ENCODE data around the gene MT1M.
"Not testable (repeated sequence)": the region's sequence is repeated elsewhere in the genome, so short reads cannot be mapped to it uniquely, and the experiment has no call there.

Gene MT1M

DNA sequence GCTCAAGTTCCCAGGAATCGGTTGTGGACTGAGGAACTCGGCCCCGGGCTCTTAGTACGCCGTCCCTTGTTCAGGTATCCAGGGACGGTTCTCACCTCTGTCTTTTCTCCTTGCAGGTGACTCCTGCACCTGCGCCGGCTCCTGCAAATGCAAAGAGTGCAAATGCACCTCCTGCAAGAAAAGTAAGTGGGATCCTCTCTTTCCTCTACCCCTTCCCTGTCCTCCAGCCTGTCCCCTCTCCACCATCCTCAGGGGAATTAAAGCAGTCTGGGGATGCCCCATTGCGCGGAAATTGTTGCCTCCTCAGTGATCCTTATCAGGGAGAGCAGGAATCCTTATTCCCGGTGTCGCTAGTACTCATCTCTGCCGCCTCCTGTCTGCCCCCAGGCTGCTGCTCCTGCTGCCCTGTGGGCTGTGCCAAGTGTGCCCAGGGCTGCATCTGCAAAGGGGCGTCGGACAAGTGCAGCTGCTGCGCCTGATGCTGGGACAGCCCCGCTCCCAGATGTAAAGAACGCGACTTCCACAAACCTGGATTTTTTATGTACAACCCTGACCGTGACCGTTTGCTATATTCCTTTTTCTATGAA lies 23.5 kb upstream of the MT1M start:
- no peak for DNase-seq

DNA sequence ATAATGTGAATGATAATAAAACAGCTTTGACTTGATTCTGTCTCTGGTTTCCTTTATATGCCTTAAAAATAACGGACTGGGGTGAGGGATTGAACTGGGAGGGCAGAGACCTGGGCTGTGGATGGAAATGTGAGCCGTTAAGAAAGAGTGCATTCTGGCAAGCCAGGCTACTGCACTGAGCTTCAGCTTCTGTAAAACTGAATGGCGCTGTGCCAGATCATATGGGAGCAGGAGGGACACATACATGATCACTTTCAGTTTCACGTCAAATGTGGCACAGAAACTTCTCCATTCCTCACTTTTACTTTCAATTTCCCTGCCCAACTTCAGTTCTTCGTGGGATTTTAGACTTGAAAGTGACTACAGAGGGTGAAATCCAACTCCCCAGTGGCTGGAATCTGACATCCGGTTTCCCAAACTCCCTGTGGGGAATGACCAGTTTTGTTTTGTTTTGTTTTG lies 23.0 kb upstream of the MT1M start:
- DNase-seq = peak; percentile 51

DNA sequence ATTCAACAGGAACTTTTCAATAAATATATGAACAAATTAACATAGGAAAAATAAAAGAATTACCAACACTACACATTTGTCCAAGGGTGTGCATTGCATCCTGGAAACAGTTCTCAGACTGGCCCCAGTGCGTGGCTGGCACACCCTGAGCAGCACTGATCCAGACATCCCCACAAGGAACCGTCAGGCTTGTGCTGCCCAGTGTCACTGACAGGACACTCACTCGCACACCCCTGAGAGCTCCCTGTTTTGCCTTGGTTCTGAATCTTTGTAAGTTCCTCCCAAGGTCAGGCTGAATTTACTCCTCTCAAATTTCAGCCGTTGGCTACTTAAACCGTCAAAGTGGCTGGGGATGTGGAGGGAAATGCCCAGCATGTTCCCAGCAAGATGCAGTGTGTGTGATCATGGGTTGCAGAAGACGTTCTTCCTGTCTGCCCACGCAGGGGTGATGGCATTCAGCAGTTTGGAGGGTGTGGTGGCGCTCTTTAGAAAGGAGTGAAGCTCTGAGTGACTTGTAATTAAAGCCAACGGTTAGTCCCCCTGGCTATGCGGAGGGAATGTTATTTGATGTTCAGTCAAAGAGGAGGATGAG lies 22.3 kb upstream of the MT1M start:
- DNase-seq = peak; percentile 66

DNA sequence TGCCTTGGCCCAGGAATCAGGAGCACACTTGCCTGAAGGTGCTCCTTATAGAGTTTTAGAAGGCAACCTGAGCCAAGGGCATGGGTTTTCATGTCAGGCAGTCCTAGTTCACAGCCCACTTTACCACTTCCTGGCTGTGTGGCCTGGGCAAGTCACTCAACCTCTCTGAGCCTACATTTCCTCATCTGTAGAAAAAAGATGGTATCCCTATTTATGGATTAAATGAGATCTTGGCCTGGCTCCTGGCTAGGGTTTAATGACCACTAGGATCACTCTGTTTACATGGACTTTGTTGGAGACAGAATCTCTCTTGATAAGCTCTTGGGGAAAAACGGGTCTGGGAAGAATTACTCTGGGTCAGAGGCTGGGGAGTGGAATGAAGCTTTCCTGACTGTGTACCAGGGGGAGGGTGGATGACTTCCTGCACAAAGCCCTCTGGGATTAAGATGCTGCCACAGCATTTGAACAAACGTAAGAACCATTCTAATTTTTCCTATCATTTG lies 21.8 kb upstream of the MT1M start:
- DNase-seq = peak; percentile 48

DNA sequence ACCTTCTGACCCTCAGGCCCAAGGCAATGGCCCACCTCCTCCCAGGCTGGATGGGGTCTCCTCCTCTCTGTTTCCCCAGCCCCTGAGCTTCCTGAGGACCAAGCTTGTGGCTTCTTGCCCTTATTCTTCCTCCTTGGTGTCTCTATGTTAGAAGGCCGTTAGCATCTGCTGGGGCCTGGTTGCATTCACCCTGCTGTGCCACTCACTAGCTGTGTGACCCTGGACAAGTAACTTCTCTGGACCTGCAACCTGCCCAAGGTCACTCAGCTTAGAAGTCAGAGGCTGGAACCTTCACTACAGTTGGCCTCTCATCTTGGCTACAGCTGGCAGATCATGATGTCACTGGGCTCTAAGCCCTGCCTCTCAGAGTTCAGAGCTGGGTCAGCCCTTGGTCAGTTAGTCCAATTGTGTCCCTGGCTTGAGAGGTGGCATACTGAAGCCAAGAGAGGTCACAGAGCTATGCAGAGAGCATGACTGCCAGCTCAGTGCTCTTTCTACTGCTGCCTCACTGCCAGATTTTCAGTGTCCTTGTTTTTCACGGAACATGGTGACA lies 21.1 kb upstream of the MT1M start:
- DNase-seq = no peak

DNA sequence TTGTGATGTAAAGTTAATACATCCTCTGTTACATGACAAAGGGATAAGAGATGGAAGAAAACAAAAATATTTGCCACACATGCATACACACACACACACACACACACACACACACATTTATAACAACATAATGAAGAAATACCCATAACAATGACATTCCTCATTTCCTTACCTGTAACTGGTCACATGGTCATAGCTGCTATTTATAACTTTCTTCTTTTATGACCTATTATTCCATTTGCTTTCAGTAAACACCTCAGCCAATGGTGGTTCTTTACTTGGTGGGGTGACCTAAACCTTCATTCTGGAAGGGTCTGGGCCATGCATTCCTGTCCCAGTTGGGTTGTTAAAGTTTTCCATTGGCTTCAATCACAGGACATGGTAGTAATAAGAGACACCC lies 18.8 kb upstream of the MT1M start:
- no peak for DNase-seq

DNA sequence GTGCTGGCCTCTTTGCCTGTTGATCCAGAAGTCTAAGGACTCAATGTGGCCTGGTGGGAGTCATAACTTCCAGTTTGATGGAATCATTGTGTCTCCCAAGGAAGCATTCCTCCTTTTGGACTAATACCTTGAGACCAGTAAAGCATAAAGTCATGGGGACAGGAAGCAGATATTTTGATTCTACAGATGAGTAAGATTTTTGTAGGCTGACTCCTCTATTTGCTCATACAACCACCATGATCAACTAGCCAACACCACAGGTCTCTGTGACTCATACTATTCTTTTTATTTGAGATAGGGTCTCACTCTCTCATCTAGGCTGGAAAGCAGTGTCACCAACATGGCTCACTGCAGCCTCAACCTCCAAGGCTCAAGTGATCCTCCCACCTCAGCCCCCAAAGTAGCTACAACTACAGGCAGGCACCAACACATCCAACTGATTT lies 17.9 kb upstream of the MT1M start:
- no peak for DNase-seq

DNA sequence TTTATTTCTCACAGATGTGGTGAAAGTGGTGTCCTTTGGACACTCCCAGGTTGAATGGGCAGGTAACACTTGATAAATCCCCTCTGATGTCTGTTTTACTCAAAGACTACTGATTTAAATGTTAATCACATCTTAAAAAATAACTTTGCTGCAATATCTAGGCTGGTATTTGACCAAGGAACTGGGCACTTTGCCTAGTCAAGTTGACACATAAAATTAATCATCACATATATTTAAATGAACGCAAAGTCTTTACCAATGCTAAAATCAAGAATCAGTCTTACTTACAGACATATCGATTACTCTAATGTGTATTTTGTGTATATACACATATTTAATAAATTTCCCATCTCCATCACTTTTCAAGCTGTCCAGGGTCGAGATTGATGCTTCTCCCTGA lies 17.1 kb upstream of the MT1M start:
- no peak for DNase-seq

DNA sequence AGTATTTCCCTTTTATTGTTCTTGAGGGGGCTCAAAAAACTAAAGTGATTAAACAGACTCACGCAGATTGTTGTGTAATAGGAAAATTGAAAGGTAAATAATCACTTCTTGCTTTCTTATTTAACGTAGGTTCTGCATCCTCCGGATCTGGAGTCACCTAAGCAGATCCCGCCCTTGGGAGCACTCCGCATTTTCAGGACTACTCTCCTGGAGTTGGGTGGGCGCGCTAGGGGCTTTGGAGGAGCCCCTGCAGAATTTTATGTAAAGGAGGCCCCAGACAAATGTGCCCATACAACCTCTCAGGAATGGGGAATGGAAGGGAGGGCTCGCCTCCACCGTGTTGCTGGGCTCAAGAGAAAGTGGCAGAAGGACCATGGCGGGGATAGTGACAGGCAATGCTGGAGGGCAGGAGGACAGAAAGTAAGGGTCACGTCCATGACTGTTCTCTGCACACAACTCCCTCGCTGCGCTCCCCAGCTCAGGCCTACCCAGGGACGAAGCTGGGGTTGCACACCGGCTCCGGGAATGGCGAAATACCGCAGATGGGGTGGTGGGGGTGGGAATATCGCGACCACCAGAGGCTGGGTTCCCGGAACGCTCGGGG lies 15.7 kb upstream of the MT1M start:
- DNase-seq = no peak

DNA sequence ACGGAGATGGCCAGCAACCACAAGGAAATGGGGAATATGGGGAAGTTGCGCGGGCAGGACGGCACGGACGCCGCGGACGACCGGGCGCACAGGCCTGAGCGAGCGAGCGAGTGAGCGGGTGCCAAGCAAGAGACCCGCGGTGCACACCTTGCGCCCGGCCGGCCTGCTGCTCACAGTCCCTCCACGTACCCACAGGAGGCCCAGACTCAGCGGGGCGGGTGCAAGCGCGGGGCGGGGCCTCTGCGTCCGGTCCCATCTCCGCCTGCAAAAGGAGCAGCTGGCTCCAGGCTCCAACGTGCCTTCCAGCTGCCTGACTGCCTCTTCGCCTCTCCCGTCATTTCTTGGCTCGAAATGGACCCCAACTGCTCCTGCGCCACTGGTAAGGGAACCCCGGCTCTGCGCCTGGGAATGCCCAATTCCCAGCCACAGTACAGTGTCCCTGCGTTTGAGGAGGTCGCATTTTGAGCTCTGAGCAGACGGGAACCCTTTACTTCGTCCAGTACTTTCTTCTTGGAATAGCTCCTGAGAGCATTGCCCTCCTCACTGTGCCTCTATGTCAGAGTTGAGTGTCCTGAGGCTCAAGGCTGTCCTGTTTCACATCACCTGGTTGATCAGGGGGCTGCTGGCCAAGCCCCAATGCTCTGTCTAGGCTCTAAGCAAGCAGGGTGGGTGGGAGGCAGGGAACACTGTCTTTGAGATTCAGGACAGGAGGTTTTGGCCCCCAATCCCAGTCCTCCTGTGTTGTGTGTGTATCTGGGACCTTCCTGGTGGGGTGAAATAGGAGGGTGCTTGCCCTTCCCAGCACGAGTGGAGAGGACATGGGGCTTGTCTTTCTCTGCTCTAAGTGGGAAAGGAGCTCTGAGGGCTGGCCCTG lies 15.0 kb upstream of the MT1M start:
- DNase-seq = peak; percentile 53

DNA sequence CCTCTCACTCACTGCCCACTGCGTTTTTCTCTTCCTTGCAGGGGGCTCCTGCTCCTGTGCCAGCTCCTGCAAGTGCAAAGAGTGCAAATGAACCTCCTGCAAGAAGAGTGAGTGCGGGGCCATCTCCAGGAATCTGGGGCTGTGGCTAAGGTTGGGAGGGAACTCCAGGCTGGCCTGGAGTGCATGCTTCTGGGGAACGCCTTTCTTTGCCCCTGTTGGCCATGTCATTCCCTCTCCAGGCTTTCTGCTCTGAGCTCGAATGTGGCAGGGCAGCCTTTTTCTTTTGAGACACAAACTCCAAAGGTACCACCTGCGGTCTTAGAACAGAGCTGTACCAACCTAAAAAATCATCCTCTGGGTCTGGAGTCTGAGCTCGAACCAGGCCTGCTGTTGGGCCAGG lies 14.3 kb upstream of the MT1M start:
- DNase-seq = no peak

DNA sequence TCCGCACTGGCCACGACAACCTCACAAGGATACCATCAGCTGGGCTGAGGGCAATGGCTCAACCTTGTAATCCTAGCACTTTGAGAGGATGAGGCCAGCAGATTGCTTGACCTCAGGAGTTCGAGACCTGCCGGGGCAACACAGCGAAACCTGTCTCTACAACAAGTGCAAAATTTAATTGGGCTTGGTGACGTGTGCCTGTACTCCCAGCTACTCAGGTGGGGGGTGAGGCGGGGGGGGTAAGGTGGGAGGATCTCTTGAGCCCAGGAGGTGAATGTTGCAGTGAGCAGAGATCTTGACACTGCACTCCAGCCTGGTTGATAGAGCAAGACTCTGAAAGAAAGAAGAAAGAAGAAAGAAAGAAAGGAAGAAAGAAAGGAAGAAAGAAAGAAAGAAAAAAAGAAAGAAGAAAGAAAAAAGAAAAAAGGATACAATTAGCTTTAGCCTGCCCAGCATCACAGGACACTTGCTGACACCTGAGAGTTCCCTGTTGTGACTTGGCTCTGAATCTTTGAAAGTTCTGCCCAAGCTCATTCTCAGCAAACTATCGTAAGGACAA lies 12.0 kb upstream of the MT1M start:
- no peak for DNase-seq

DNA sequence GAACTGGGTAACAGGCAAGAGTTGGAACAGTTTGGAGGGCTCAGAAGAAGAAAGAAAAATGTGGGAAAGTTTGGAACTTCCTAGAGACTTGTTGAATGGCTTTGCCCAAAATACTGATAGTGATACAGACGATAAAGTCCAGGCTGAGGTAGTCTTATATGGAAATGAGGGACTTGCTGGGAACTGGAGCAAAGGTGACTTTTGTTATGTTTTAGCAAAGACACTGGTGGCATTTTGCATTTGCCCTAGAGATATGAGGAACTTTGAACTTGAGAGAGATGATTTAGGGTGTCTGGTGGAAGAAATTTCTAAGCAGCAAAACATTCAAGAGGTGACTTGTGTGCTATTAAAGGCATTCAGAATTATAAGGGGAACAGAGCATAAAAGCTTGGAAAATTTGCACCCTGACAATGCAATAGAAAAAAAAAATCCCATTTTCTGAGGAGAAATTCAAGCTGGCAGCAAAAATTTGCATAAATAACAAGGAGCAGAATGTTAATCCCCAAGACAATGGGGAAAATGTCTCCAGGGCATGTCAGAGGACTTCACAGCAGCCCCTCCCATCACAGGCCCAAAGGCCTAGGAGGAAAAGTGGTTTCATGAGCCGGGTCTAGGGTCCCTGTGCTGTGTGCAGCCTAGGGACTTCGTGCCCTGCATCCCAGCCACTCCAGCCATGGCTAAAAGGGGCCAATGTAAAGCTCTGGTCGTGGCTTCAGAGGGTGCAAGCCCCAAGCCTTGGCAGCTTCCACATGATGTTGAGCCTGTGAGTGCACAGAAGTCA lies 10.6 kb upstream of the MT1M start:
- DNase-seq = not testable (repeated sequence)

DNA sequence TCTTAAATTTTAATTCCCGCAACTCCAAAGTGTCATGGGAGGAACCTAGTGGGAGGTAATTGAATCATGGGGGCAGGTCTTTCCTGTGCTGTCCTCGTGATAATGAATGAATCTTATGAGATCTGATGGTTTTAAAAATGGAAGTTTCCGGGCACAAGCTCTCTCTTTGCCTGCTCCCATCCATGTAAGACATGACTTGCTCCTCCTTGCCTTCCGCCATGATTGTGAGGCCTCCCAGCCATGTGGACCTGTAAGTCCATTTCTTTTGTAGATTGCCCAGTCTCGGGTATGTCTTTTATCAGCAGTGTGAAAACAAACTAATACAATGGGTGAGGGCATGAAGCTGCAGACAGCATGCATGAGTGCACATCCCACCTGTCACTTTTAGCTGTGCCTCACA lies 9.3 kb upstream of the MT1M start:
- DNase-seq = not testable (repeated sequence)

DNA sequence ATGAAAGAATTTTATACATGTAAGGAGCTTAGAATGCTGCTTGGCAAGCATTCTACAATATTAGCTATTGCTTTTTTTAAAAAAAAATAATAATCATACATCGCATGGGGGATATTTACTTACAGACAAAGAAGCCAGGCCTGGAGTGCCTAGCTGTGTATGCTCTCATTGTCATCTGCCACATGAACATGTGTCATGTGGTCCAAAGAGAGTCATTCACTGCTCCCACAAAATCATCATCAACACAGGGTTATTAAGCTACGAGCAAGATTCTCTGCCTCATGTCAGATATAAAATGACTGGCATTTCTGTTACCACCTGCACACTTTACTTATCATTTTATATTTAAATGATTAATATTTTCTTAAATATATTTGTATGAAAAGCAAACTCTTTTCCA lies 8.8 kb upstream of the MT1M start:
- DNase-seq = no peak

DNA sequence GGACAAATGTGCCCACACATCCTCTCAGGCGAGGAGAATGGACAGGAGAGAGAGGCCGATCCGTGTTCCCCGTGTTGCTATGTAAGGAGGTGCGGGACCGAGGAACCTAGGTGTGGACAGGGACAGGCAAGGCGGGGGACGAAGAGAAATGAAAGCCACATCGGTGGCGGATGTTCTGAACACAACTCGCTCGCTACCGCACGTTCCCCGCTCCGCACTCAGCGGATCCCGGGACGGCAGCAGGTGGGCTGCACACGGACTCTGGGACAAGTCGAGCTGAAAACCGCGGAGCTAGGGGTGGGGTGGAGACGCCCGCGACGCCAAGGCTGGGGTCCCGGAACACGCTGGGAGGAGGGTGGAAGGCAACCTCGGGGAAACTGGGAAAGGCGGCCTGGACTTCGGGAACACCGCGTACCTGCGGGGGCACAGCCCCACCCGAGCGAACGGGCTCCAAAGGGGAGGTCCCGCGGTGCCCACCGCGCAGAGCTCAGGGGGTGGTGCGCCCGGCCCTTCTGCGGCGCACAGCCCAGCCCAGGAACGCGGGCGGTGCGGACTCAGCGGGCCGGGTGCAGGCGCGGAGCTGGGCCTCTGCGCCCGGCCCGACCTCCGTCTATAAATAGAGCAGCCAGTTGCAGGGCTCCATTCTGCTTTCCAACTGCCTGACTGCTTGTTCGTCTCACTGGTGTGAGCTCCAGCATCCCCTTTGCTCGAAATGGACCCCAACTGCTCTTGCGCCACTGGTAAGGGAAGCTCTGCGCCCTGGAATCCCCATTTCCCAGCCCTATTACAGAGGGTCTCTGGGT lies 7.1 kb upstream of the MT1M start, which contains the start of gene MT1E:
Gene MT1E (plus strand): TSS at position 642 of the 803 bp plus-strand sequence. CDS start 71 bp downstream, at position 713.
- no peak for DNase-seq

DNA sequence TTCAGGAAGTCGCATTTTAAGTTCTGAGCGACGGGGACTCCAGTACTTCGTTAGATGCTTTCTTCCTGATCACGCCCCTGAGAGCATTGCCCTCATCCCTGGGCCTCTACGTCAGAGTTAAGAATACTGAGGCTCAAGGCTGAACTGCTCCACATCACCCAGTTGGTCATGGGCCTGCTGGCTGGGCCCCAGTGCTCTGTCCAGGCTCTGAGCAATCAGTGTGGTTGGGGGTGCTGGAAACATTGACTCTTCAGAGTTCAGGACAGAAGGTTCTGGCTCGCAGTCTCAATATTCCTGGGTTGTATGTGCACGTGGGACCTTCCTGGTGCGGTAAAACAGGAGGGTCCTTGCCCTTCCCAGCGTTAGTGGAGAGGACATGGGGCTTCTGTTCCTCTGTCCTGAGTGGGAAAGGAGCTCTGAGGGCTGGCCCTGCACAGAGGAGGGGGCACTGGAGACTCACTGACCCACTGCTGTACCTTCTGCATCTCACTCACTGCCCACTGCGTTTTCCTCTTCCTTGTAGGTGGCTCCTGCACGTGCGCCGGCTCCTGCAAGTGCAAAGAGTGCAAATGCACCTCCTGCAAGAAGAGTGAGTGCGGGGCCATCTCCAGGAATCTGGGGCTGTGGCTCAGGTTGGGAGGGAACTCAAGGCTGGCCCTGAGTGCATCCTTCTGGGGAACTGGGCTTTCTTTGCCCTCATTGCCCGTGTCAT lies 6.4 kb upstream of the MT1M start:
- DNase-seq = no peak

DNA sequence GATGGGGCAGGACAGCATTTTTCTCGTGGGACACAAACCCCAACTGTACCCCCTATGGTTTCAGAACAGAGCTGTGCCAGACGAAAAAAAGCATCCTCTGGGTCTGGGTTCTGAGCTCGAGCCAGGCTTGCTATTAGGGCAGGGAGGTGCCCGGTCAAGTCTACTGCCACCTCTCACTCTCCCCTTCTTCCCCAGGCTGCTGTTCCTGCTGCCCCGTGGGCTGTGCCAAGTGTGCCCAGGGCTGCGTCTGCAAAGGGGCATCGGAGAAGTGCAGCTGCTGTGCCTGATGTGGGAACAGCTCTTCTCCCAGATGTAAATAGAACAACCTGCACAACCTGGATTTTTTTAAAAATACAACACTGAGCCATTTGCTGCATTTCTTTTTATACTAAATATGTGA lies 5.8 kb upstream of the MT1M start:
- no peak for DNase-seq

DNA sequence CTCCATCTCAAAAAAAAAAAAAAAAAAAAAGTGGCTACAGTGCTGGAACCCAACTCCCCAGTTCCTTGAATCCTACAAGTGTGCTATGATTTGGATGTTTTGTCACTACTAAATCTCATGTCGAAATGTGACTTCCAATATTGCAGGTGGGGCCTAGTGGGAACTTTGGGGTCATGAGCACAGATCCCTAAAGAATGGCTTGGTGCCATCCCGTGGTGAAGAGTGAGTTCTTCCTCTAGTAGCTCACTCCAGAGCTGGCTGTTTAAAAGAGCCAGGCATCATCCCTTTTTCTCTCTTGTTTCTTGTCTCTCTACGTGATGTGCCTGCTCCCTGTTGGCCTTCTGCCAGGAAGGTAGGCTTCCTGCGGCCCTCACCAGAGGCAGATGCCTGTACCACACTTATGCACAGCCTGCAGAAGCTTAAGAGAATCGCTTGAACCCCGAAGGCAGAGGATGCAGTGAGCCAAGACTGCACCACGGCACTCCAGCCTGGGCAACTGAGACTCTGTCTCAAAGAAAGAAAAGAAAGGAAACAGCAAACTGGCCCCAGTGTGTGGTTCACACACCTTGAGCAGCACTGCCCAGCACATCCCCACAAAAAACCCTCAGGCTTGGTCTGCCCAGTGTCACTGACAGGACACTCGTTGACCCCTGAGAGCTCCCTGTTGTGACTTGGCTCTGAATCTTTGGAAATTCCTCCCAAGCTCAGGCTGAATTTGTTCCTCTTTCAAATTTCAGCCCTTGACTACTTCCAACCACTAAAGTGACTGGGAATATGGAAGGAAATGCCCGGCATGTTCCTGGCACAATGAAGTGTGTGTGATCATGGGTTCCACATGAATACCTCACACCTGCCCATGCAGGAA lies 3.7 kb upstream of the MT1M start:
- DNase-seq = no peak

Measured in activated CD4-positive, CD25-positive, alpha-beta regulatory T cell treated with anti-CD3 and anti-CD28 coated beads, Interleukin-2, amount 50 U/mL, for 72 hours (primary cell).